WTC11 (cell line): ENCODE results near the gene XIAP. TPM values are rescaled to one million over a fixed set of nuclear protein-coding genes. Genes with fewer than 3 reads are reported as not detected.

Experiments
- ATAC-seq: fragments of 200-7000 bp; cut with Tn5 transposase; 2 replicates; pipeline ENCODE4 v1.10.0; 2021; ENCODE audit warnings: mild to moderate bottlenecking, moderate library complexity
- CTCF ChIA-PET: fragments of 300-600 bp; sonication (Branson Sonifier 250); formaldehyde crosslinking; loops from one replicate; lab custom pipeline; 2021; ENCODE audit warnings: antibody characterized with exemption; lab: Charles Lee
- POLR2A ChIA-PET: fragments of 350-600 bp; sonication (Branson Sonifier 250); formaldehyde crosslinking; loops from one replicate; lab custom pipeline; 2021; ENCODE audit warnings: antibody characterized with exemption; lab: Charles Lee
- DNase-seq: peaks from one replicate; pipeline ENCODE4 v3.0.0; 2021; ENCODE audit warnings: low spot score
- H3K27ac Mint-ChIP-seq: 2 replicates; pipeline ENCODE4 v1.8.0; 2021; ENCODE audit warnings: mixed read lengths
- H3K27me3 Mint-ChIP-seq: 2 replicates; pipeline ENCODE4 v1.8.0; 2021; ENCODE audit warnings: low read depth, mild to moderate bottlenecking, moderate library complexity, mixed read lengths
- H3K36me3 Mint-ChIP-seq: 2 replicates; pipeline ENCODE4 v1.8.0; 2021; ENCODE audit warnings: mixed read lengths
- H3K4me1 Mint-ChIP-seq: 2 replicates; pipeline ENCODE4 v1.8.0; 2022; ENCODE audit warnings: mixed read lengths
- H3K4me3 Mint-ChIP-seq: 2 replicates; pipeline ENCODE4 v1.8.0; 2021; ENCODE audit warnings: mild to moderate bottlenecking, moderate library complexity, mixed read lengths
- H3K9me3 Mint-ChIP-seq: 2 replicates; pipeline ENCODE4 v1.8.0; 2021; ENCODE audit warnings: mixed read lengths
- ARID4B ChIP-seq: sonication (generic); formaldehyde crosslinking; IDR thresholded peaks from 2 replicates; pipeline ENCODE4 v1.8.0; 2023; ENCODE audit warnings: missing genetic modification reagents, mild to moderate bottlenecking, borderline replicate concordance
- CDX4 ChIP-seq: fragments of 250-450 bp; sonication (Bioruptor Pico); IDR thresholded peaks from 2 replicates; pipeline ENCODE4 v1.9.0; 2021; ENCODE audit warnings: moderate library complexity, mild to moderate bottlenecking, inconsistent platforms, borderline replicate concordance
- ELF4 ChIP-seq: sonication (generic); formaldehyde crosslinking; IDR thresholded peaks from 2 replicates; pipeline ENCODE4 v1.8.1; 2022; ENCODE audit warnings: low read depth, mild to moderate bottlenecking, moderate library complexity, missing genetic modification reagents
- HMGXB4 ChIP-seq: sonication (generic); formaldehyde crosslinking; IDR thresholded peaks from 2 replicates; pipeline ENCODE4 v1.8.1; 2023; ENCODE audit warnings: mild to moderate bottlenecking, moderate library complexity, missing genetic modification reagents
- KAT7 ChIP-seq: sonication (generic); formaldehyde crosslinking; IDR thresholded peaks from 2 replicates; pipeline ENCODE4 v1.8.1; 2023; ENCODE audit warnings: missing genetic modification reagents, mild to moderate bottlenecking, borderline replicate concordance
- MXD4 ChIP-seq: fragments of 250-450 bp; sonication (Bioruptor Pico); IDR thresholded peaks from 2 replicates; pipeline ENCODE4 v1.8.0; 2021; ENCODE audit warnings: mild to moderate bottlenecking, moderate library complexity, borderline replicate concordance
- MYBL2 ChIP-seq: sonication (generic); formaldehyde crosslinking; IDR thresholded peaks from 2 replicates; pipeline ENCODE4 v1.8.1; 2023; ENCODE audit warnings: mild to moderate bottlenecking, moderate library complexity, missing genetic modification reagents
- PREB ChIP-seq: sonication (generic); formaldehyde crosslinking; IDR thresholded peaks from 2 replicates; pipeline ENCODE4 v1.8.1; 2022; ENCODE audit warnings: mild to moderate bottlenecking, missing genetic modification reagents, moderate library complexity, borderline replicate concordance
- PRRX2 ChIP-seq: fragments of 250-450 bp; sonication (Bioruptor Pico); IDR thresholded peaks from 2 replicates; pipeline ENCODE4 v1.8.0; 2021; ENCODE audit warnings: mild to moderate bottlenecking
- RORB ChIP-seq: fragments of 250-450 bp; sonication (Bioruptor Pico); IDR thresholded peaks from 2 replicates; pipeline ENCODE4 v1.9.0; 2021; ENCODE audit warnings: mild to moderate bottlenecking
- STAT6 ChIP-seq: sonication (generic); formaldehyde crosslinking; conservative IDR thresholded peaks from 2 replicates; pipeline ENCODE4 v1.8.1; 2023; ENCODE audit warnings: mild to moderate bottlenecking, low read depth, missing genetic modification reagents, moderate library complexity
- USF2 ChIP-seq: sonication (generic); formaldehyde crosslinking; IDR thresholded peaks from 2 replicates; pipeline ENCODE4 v1.8.1; 2023; ENCODE audit warnings: mild to moderate bottlenecking, missing genetic modification reagents, moderate library complexity
- total RNA-seq: library from RNA; stranded (reverse); gene quantifications from 3 replicates; pipeline ENCODE4 v1.2.3, GENCODE V29; 2021
- TF ChIP-seq, protein P1 (sequence below): fragments of 250-450 bp; sonication (Bioruptor Pico); IDR thresholded peaks from 2 replicates; pipeline ENCODE4 v1.9.0; 2021; ENCODE audit warnings: mild to moderate bottlenecking, borderline replicate concordance
- TF ChIP-seq, protein P2 (sequence below): fragments of 250-450 bp; sonication (Bioruptor Pico); IDR thresholded peaks from 2 replicates; pipeline ENCODE4 v2.1.2; 2022; ENCODE audit warnings: mild to moderate bottlenecking, moderate library complexity
- TF ChIP-seq, protein P3 (sequence below): sonication (generic); formaldehyde crosslinking; IDR thresholded peaks from 2 replicates; pipeline ENCODE4 v1.8.0; 2022; ENCODE audit warnings: mild to moderate bottlenecking, missing genetic modification reagents

XIAP gene
- total RNA-seq, 1 experiment from 2014 or later, result 40.7 TPM

DNA sequence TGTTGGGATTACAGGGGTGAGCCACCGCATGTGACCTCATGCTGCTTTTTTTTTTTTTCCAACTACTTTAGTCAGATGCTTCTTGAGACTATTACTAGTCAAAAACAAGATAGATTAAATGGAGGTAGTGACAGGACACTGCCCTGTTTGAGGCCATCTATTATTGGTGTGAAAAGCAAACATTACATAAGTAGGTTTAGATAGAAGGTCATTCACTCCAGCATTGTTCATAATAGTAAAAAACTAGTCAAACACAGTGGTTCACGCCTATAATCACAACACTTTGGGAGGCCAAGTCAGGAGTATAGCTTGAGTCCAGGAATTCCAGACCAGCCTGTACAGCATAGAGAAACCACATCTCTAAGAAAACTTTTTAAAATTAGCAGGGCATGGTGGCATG, 16.3 kb downstream of the XIAP start:
- ATAC-seq, result no peak
- H3K27ac Mint-ChIP-seq, result no peak overlapping the region
- CTCF ChIA-PET, result interaction anchor here (0.6 kb wide), 1 partner anchor 36 kb away, joined by 7 read pairs; no protein-coding TSS in a partner anchor
- no peaks in the 10 kb centered on the region for H3K9me3 Mint-ChIP-seq
- no peaks in the 10 kb centered on the region for H3K27me3 Mint-ChIP-seq
- 0 out of 2 replicates have a peak, but pooled peaks cover 2% of the 10 kb centered on the region for H3K36me3 Mint-ChIP-seq
- H3K4me3 Mint-ChIP-seq, result no peak overlapping the region
- H3K4me1 Mint-ChIP-seq, result no peaks in the 10 kb centered on the region; the same call in 1 of the 2 replicates
- no peak for DNase-seq
- TF ChIP-seq RORB (no peak), CDX4 (no peak), USF2 (CRISPR knock-in tag) (no peak), MYBL2 (CRISPR knock-in tag) (no peak), STAT6 (CRISPR knock-in tag) (no peak), PRRX2 (CRISPR knock-in tag) (no peak)
- TF ChIP-seq, protein P1, sequence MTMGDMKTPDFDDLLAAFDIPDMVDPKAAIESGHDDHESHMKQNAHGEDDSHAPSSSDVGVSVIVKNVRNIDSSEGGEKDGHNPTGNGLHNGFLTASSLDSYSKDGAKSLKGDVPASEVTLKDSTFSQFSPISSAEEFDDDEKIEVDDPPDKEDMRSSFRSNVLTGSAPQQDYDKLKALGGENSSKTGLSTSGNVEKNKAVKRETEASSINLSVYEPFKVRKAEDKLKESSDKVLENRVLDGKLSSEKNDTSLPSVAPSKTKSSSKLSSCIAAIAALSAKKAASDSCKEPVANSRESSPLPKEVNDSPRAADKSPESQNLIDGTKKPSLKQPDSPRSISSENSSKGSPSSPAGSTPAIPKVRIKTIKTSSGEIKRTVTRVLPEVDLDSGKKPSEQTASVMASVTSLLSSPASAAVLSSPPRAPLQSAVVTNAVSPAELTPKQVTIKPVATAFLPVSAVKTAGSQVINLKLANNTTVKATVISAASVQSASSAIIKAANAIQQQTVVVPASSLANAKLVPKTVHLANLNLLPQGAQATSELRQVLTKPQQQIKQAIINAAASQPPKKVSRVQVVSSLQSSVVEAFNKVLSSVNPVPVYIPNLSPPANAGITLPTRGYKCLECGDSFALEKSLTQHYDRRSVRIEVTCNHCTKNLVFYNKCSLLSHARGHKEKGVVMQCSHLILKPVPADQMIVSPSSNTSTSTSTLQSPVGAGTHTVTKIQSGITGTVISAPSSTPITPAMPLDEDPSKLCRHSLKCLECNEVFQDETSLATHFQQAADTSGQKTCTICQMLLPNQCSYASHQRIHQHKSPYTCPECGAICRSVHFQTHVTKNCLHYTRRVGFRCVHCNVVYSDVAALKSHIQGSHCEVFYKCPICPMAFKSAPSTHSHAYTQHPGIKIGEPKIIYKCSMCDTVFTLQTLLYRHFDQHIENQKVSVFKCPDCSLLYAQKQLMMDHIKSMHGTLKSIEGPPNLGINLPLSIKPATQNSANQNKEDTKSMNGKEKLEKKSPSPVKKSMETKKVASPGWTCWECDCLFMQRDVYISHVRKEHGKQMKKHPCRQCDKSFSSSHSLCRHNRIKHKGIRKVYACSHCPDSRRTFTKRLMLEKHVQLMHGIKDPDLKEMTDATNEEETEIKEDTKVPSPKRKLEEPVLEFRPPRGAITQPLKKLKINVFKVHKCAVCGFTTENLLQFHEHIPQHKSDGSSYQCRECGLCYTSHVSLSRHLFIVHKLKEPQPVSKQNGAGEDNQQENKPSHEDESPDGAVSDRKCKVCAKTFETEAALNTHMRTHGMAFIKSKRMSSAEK (CRISPR knock-in tag), result no peak
- TF ChIP-seq, protein P2, sequence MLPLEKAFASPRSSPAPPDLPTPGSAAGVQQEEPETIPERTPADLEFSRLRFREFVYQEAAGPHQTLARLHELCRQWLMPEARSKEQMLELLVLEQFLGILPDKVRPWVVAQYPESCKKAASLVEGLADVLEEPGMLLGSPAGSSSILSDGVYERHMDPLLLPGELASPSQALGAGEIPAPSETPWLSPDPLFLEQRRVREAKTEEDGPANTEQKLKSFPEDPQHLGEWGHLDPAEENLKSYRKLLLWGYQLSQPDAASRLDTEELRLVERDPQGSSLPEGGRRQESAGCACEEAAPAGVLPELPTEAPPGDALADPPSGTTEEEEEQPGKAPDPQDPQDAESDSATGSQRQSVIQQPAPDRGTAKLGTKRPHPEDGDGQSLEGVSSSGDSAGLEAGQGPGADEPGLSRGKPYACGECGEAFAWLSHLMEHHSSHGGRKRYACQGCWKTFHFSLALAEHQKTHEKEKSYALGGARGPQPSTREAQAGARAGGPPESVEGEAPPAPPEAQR (CRISPR knock-in tag), result no peak
- POLR2A ChIA-PET, result no interaction called here

DNA sequence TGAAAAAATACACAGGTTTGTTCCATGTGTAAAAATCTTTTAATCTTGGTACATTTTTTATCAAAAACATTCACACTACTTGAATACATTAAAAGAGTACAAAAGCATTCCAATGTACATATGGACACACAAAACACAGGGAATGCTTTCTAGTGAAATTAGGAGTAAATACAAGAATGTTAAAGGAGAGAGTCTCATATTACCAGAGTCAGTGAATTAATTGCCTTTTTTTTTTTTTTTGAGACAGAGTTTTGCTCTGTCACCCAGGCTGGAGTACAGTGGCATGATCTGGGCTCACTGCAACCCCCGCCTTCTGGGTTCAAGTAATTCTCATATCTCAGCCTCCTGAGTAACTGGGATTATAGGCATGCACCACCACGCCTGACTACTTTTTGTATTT, 17.0 kb downstream of the XIAP start:
- no peak overlapping the region; the same call in 1 of the 2 replicates for H3K27ac Mint-ChIP-seq
- 0 out of 2 replicates have a peak, but pooled peaks cover 2% of the 10 kb centered on the region for H3K36me3 Mint-ChIP-seq
- ChIA-PET POLR2A (no interaction called here), CTCF (no interaction called here)
- ATAC-seq, result no peak
- H3K27me3 Mint-ChIP-seq, result no peaks in the 10 kb centered on the region
- no peaks in the 10 kb centered on the region for H3K9me3 Mint-ChIP-seq
- DNase-seq, result no peak
- no peak overlapping the region for H3K4me3 Mint-ChIP-seq
- no peaks in the 10 kb centered on the region; the same call in 1 of the 2 replicates for H3K4me1 Mint-ChIP-seq
- no peak for TF ChIP-seq MXD4 (CRISPR knock-in tag)
- no peak for TF ChIP-seq HMGXB4 (CRISPR knock-in tag)
- no peak for TF ChIP-seq KAT7 (CRISPR knock-in tag)
- TF ChIP-seq ARID4B (CRISPR knock-in tag), result no peak
- no peak for TF ChIP-seq PREB (CRISPR knock-in tag)
- TF ChIP-seq, protein P3, sequence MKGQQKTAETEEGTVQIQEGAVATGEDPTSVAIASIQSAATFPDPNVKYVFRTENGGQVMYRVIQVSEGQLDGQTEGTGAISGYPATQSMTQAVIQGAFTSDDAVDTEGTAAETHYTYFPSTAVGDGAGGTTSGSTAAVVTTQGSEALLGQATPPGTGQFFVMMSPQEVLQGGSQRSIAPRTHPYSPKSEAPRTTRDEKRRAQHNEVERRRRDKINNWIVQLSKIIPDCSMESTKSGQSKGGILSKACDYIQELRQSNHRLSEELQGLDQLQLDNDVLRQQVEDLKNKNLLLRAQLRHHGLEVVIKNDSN (CRISPR knock-in tag), result no peak
- no peak for TF ChIP-seq RORB
- TF ChIP-seq ELF4 (CRISPR knock-in tag), result no peak
